HG03159 (cell line): ENCODE data around the gene ADPRM.
"Not testable (repeated sequence)": the region's sequence is repeated elsewhere in the genome, so short reads cannot be mapped to it uniquely, and the experiment has no call there.

Source experiments
- ATAC-seq: cut with Tn5 transposase; IDR thresholded peaks from one replicate; pipeline ENCODE4 v1.9.1; 2021; ENCODE audit warnings: mild to moderate bottlenecking, moderate library complexity; ENCODE audit not compliant: unreplicated experiment

Gene ADPRM

GRCh38 chr17:10697092-10698081 lies at the start of gene ADPRM, which contains the start of gene SCO1:
TSS of gene ADPRM (plus strand) at chr17:10697594. CDS start at chr17:10704927, 7,333 bp downstream.
TSS of gene SCO1 (minus strand) at chr17:10697533. CDS start at chr17:10697507, 26 bp downstream.
- peak; percentile 93 for ATAC-seq

GRCh38 chr17:10648381-10648780 lies 49.0 kb upstream of the ADPRM start:
- ATAC-seq, result no peak

- no peak for ATAC-seq
Observed at GRCh38 chr17:10648956-10649355, 48.4 kb upstream of the ADPRM start.

GRCh38 chr17:10649602-10650001 lies 47.8 kb upstream of the ADPRM start:
- no peak for ATAC-seq

- no peak for ATAC-seq
Observed at GRCh38 chr17:10651927-10652326, 45.5 kb upstream of the ADPRM start.

- peak; percentile 50 for ATAC-seq
Observed at GRCh38 chr17:10652984-10653659, 44.3 kb upstream of the ADPRM start.

GRCh38 chr17:10653987-10654386 lies 43.4 kb upstream of the ADPRM start:
- ATAC-seq, result no peak

GRCh38 chr17:10657148-10657547 lies 40.2 kb upstream of the ADPRM start, which contains the start of gene MYH3:
TSS of gene MYH3 (minus strand) at chr17:10657309. CDS start at chr17:10655064, 2,245 bp downstream.
- ATAC-seq, result no peak

- ATAC-seq, result no peak
Observed at GRCh38 chr17:10657879-10658278, 39.5 kb upstream of the ADPRM start.

GRCh38 chr17:10661437-10661836 lies 36.0 kb upstream of the ADPRM start:
- no peak for ATAC-seq

- ATAC-seq, result no peak
Observed at GRCh38 chr17:10663231-10663630, 34.2 kb upstream of the ADPRM start.

GRCh38 chr17:10664571-10664970 lies 32.8 kb upstream of the ADPRM start:
- no peak for ATAC-seq

- ATAC-seq, result no peak
Observed at GRCh38 chr17:10666906-10667305, 30.5 kb upstream of the ADPRM start.

GRCh38 chr17:10668775-10669174 lies 28.6 kb upstream of the ADPRM start:
- no peak for ATAC-seq

- ATAC-seq, result no peak
Observed at GRCh38 chr17:10673312-10673711, 24.1 kb upstream of the ADPRM start.

GRCh38 chr17:10674704-10675103 lies 22.7 kb upstream of the ADPRM start:
- ATAC-seq, result no peak

GRCh38 chr17:10681866-10682446 lies 15.4 kb upstream of the ADPRM start:
- ATAC-seq, result no peak

GRCh38 chr17:10683853-10684252 lies 13.5 kb upstream of the ADPRM start:
- no peak for ATAC-seq

GRCh38 chr17:10687499-10687898 lies 9.9 kb upstream of the ADPRM start:
- no peak for ATAC-seq

- ATAC-seq, result not testable (repeated sequence)
Observed at GRCh38 chr17:10695875-10696407, 1.5 kb upstream of the ADPRM start.
